ENCODE results near the gene EDN2.

The EDN2 gene

GRCh38 chr1:41516168-41517061, 31.9 kb upstream of the EDN2 start:
- WGBS (ENCODE audit: insufficient coverage), result 4% methylated on average over 45 of the region's 53 CpGs
- Histone ChIP-seq H3K27me3 (replicated peaks in 2 of 5; ENCODE audit: control insufficient read depth in 4 of 5, insufficient read depth in 5 of 5, low read length in 4 of 5) (no peaks in the 10 kb centered on the region), H3K4me3 (ENCODE audit: control insufficient read depth in 1 of 7, extremely low read depth in 1 of 7, insufficient read depth in 4 of 7, low read depth in 2 of 7, low read length in 6 of 7) (peak overlapping the region in 6 of 7 experiments; percentile 1 to 83 (median 62)), H3K9me3 (ENCODE audit: control extremely low read depth in 1 of 5, control insufficient read depth in 4 of 5, insufficient read depth in 2 of 5, low read depth in 1 of 5, low read length in 4 of 5) (no peaks in the 10 kb centered on the region), H3K36me3 (ENCODE audit: control insufficient read depth in 4 of 4, insufficient read depth in 4 of 4, low read length in 3 of 4) (peaks cover 0 to 6% (median 0%) of the 10 kb centered on the region in 4 experiments), H3K27ac (ENCODE audit: insufficient read depth in 1 of 2, low read depth in 1 of 2, low read length in 2 of 2, poor library complexity in 1 of 2, severe bottlenecking in 2 of 2) (no peak overlapping the region), H3K4me1 (ENCODE audit: control extremely low read depth in 1 of 4, control insufficient read depth in 4 of 4, insufficient read depth in 4 of 4, low read length in 3 of 4) (peaks cover 0 to 12% (median 10%) of the 10 kb centered on the region in 4 experiments)
- POLR2A ChIA-PET, result interaction anchor here (0.5 kb wide), 1 partner anchor 206 kb away, joined by 3 read pairs; no protein-coding TSS in a partner anchor
- DNase-seq, result peak; percentile 76 to 81 (median 80)
- CTCF ChIA-PET, result interaction anchor here (0.6 to 2.1 kb wide), 12 partner anchors 8 to 235 kb away, joined by 3 to 12 read pairs (median 3); no protein-coding TSS in a partner anchor

DNA sequence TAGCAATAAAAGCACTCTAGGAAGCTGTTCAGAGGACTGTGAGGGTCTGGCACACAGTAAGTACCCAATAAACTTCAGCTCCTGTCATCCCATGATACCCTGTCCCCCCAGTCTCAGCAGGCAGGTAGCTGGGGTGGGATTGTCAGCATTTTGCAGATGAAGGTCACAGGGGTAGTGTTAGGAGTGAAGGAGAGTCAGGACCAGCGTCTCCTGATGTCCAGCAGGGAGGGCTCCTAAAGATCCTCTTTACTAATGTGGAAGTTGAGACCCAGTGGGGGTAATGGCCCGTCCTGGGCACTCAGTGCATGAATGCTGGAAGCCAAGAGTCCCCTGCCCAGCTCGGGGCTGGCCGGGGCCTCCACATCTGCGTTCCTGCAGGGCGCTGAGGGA, 31.3 kb upstream of the EDN2 start:
- no peak for DNase-seq
- Histone ChIP-seq H3K27me3 (replicated peaks in 2 of 5; ENCODE audit: control insufficient read depth in 4 of 5, insufficient read depth in 5 of 5, low read length in 4 of 5) (no peaks in the 10 kb centered on the region), H3K27ac (ENCODE audit: insufficient read depth in 1 of 2, low read depth in 1 of 2, low read length in 2 of 2, poor library complexity in 1 of 2, severe bottlenecking in 2 of 2) (no peak overlapping the region), H3K36me3 (ENCODE audit: control insufficient read depth in 4 of 4, insufficient read depth in 4 of 4, low read length in 3 of 4) (peaks cover 0 to 6% (median 0%) of the 10 kb centered on the region in 4 experiments), H3K4me1 (ENCODE audit: control extremely low read depth in 1 of 4, control insufficient read depth in 4 of 4, insufficient read depth in 4 of 4, low read length in 3 of 4) (peaks cover 0 to 12% (median 10%) of the 10 kb centered on the region in 4 experiments), H3K9me3 (ENCODE audit: control extremely low read depth in 1 of 5, control insufficient read depth in 4 of 5, insufficient read depth in 2 of 5, low read depth in 1 of 5, low read length in 4 of 5) (no peaks in the 10 kb centered on the region), H3K4me3 (ENCODE audit: control insufficient read depth in 1 of 7, extremely low read depth in 1 of 7, insufficient read depth in 4 of 7, low read depth in 2 of 7, low read length in 6 of 7) (peak overlapping the region in 1 of 7 experiments; percentile 67)
- POLR2A ChIA-PET, result interaction anchor here (0.5 kb wide), 1 partner anchor 206 kb away, joined by 3 read pairs; no protein-coding TSS in a partner anchor
- CTCF ChIA-PET, result interaction anchor here (0.6 to 2.1 kb wide), 10 partner anchors 8 to 234 kb away, joined by 3 to 12 read pairs (median 3); no protein-coding TSS in a partner anchor
- WGBS (ENCODE audit: insufficient coverage), result 7% methylated on average over 6 of the region's 6 CpGs

DNA sequence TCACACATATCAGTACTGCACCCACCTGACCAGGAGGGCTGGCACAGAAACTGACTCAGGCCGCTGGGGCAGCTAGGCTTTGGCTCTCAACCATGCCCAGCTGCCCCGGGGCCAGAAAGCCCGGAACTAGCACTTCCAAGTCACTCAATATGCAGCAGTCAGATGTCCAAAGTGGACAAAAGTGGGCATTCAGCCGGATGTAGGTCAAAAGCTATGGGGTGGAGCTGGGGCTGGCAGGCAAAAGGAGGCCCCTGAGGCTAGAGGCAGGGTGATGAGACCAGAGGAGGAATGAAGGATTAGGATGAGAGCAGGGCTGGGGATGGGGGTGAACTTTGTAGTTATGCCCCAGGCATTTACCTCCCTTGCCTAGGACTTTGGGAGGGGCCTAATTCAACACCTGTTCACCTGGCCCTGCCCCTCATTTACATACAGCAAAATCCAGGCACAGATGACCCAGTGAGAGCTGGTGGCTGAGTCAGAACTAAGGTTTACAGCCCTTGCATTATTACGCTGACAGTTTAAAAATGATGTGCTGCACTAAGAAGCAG, 30.7 kb upstream of the EDN2 start:
- no peak for DNase-seq
- Histone ChIP-seq H3K36me3 (ENCODE audit: control insufficient read depth in 4 of 4, insufficient read depth in 4 of 4, low read length in 3 of 4) (peaks cover 0 to 6% (median 0%) of the 10 kb centered on the region in 4 experiments), H3K9me3 (ENCODE audit: control extremely low read depth in 1 of 5, control insufficient read depth in 4 of 5, insufficient read depth in 2 of 5, low read depth in 1 of 5, low read length in 4 of 5) (no peaks in the 10 kb centered on the region), H3K4me3 (ENCODE audit: control insufficient read depth in 1 of 7, extremely low read depth in 1 of 7, insufficient read depth in 4 of 7, low read depth in 2 of 7, low read length in 6 of 7) (no peak overlapping the region), H3K27ac (ENCODE audit: insufficient read depth in 1 of 2, low read depth in 1 of 2, low read length in 2 of 2, poor library complexity in 1 of 2, severe bottlenecking in 2 of 2) (no peak overlapping the region), H3K4me1 (ENCODE audit: control extremely low read depth in 1 of 4, control insufficient read depth in 4 of 4, insufficient read depth in 4 of 4, low read length in 3 of 4) (peaks cover 0 to 17% (median 15%) of the 10 kb centered on the region in 4 experiments), H3K27me3 (replicated peaks in 2 of 5; ENCODE audit: control insufficient read depth in 4 of 5, insufficient read depth in 5 of 5, low read length in 4 of 5) (no peaks in the 10 kb centered on the region)
- 100% methylated on average over 5 of the region's 5 CpGs for WGBS (ENCODE audit: insufficient coverage)
- ChIA-PET POLR2A (no interaction called here), CTCF (interaction anchor here (1.0 to 2.1 kb wide), 10 partner anchors 9 to 658 kb away, joined by 3 to 12 read pairs (median 3); no protein-coding TSS in a partner anchor)

DNA sequence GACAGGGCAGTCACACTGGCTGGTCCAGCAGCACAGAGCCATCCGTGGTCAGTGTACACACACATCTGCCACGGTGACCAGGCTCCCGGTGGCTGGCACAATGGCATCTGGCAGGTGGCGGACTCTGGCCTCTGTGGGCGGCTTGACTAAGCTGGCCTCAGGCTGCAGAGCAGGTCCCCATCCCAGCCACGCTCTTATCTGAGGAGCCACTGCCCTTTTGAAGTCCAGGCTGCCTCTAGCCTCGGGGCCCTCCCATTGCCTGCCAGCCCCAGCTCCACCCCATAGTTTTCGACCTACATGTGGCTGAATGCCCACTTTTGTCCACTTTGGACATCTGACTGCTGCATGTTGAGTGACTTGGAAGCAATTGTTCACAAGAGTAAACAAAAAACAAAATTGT, 29.9 kb upstream of the EDN2 start:
- Histone ChIP-seq H3K27ac (ENCODE audit: insufficient read depth in 1 of 2, low read depth in 1 of 2, low read length in 2 of 2, poor library complexity in 1 of 2, severe bottlenecking in 2 of 2) (no peak overlapping the region), H3K4me3 (ENCODE audit: control insufficient read depth in 1 of 7, extremely low read depth in 1 of 7, insufficient read depth in 4 of 7, low read depth in 2 of 7, low read length in 6 of 7) (no peak overlapping the region), H3K4me1 (ENCODE audit: control extremely low read depth in 1 of 4, control insufficient read depth in 4 of 4, insufficient read depth in 4 of 4, low read length in 3 of 4) (peaks cover 0 to 25% (median 23%) of the 10 kb centered on the region in 4 experiments), H3K36me3 (ENCODE audit: control insufficient read depth in 4 of 4, insufficient read depth in 4 of 4, low read length in 3 of 4) (peaks cover 0 to 6% (median 0%) of the 10 kb centered on the region in 4 experiments), H3K27me3 (replicated peaks in 2 of 5; ENCODE audit: control insufficient read depth in 4 of 5, insufficient read depth in 5 of 5, low read length in 4 of 5) (no peaks in the 10 kb centered on the region), H3K9me3 (ENCODE audit: control extremely low read depth in 1 of 5, control insufficient read depth in 4 of 5, insufficient read depth in 2 of 5, low read depth in 1 of 5, low read length in 4 of 5) (no peaks in the 10 kb centered on the region)
- DNase-seq, result no peak
- CTCF ChIA-PET, result interaction anchor here (1.0 to 1.9 kb wide), 7 partner anchors 10 to 659 kb away, joined by 3 to 6 read pairs (median 3); no protein-coding TSS in a partner anchor
- 99% methylated on average over 7 of the region's 8 CpGs for WGBS (ENCODE audit: insufficient coverage)
- POLR2A ChIA-PET, result no interaction called here

GRCh38 chr1:41513383-41513735, 28.9 kb upstream of the EDN2 start:
- CTCF ChIA-PET, result interaction anchor here (0.9 to 1.9 kb wide), 7 partner anchors 11 to 660 kb away, joined by 3 to 6 read pairs (median 3); partner anchors contain the start of gene EDN2
- no peak for DNase-seq

DNA sequence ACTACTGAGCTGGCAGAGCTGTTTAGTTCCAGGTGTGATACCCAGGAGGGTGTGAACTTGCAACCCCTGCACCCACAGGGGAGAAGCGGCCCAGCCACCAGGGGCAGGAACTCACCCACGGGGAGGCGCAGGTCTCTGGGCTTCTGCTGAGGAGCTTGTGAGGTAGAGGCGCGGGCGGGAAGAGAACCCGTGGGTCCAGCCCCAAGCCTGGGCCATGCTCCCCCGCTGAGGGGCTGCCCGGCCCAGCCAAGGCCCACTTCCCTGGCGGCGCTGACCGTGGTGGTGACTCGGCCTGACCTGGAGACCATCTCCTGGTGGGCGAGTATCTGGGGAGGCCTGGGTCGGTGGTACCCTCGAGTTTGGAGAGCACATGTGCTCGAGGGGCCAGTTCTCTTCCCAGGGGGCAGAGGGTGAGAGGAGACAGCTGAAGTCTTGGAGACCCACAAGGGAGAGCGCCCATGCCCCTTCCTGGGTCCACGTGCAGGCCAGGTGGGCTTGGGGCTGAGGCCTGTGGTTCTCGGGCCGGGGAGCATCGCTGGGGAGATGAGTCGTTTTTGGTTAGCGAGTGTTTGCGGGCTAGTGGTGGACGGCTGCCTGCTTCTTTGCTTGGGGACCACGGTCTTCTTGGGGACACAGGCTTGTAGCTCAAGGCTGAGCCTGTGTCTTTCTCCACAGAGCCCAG, 28.4 kb upstream of the EDN2 start:
- 98% methylated on average over 16 of the region's 27 CpGs for WGBS (ENCODE audit: insufficient coverage)
- ChIA-PET CTCF (interaction anchor here (0.9 to 1.9 kb wide), 5 partner anchors 11 to 29 kb away, joined by 3 to 6 read pairs (median 3); partner anchors contain the start of gene EDN2), POLR2A (no interaction called here)
- Histone ChIP-seq H3K27ac (ENCODE audit: insufficient read depth in 1 of 2, low read depth in 1 of 2, low read length in 2 of 2, poor library complexity in 1 of 2, severe bottlenecking in 2 of 2) (no peak overlapping the region), H3K9me3 (ENCODE audit: control extremely low read depth in 1 of 5, control insufficient read depth in 4 of 5, insufficient read depth in 2 of 5, low read depth in 1 of 5, low read length in 4 of 5) (no peaks in the 10 kb centered on the region), H3K27me3 (replicated peaks in 2 of 5; ENCODE audit: control insufficient read depth in 4 of 5, insufficient read depth in 5 of 5, low read length in 4 of 5) (no peaks in the 10 kb centered on the region), H3K4me3 (ENCODE audit: control insufficient read depth in 1 of 7, extremely low read depth in 1 of 7, insufficient read depth in 4 of 7, low read depth in 2 of 7, low read length in 6 of 7) (no peak overlapping the region), H3K4me1 (ENCODE audit: control extremely low read depth in 1 of 4, control insufficient read depth in 4 of 4, insufficient read depth in 4 of 4, low read length in 3 of 4) (peaks cover 0 to 27% (median 26%) of the 10 kb centered on the region in 4 experiments), H3K36me3 (ENCODE audit: control insufficient read depth in 4 of 4, insufficient read depth in 4 of 4, low read length in 3 of 4) (peaks cover 0 to 6% (median 0%) of the 10 kb centered on the region in 4 experiments)
- DNase-seq, result no peak

More at GRCh38 chr1:41513383-41513735, 28.9 kb upstream of the EDN2 start:
- no peak overlapping the region for H3K27ac ChIP-seq (ENCODE audit: insufficient read depth in 1 of 2, low read depth in 1 of 2, low read length in 2 of 2, poor library complexity in 1 of 2, severe bottlenecking in 2 of 2)
- peaks cover 0 to 27% (median 26%) of the 10 kb centered on the region in 4 experiments for H3K4me1 ChIP-seq (ENCODE audit: control extremely low read depth in 1 of 4, control insufficient read depth in 4 of 4, insufficient read depth in 4 of 4, low read length in 3 of 4)
- WGBS (ENCODE audit: insufficient coverage), result 97% methylated on average over 16 of the region's 17 CpGs
- H3K9me3 ChIP-seq (ENCODE audit: control extremely low read depth in 1 of 5, control insufficient read depth in 4 of 5, insufficient read depth in 2 of 5, low read depth in 1 of 5, low read length in 4 of 5), result no peaks in the 10 kb centered on the region
- H3K4me3 ChIP-seq (ENCODE audit: control insufficient read depth in 1 of 7, extremely low read depth in 1 of 7, insufficient read depth in 4 of 7, low read depth in 2 of 7, low read length in 6 of 7), result no peak overlapping the region
- POLR2A ChIA-PET, result no interaction called here
- peaks cover 0 to 6% (median 0%) of the 10 kb centered on the region in 4 experiments for H3K36me3 ChIP-seq (ENCODE audit: control insufficient read depth in 4 of 4, insufficient read depth in 4 of 4, low read length in 3 of 4)
- no peaks in the 10 kb centered on the region for H3K27me3 ChIP-seq (replicated peaks in 2 of 5; ENCODE audit: control insufficient read depth in 4 of 5, insufficient read depth in 5 of 5, low read length in 4 of 5)

All from common myeloid progenitor, CD34-positive (primary cell).